ENCODE results near the gene XYLT2.

The XYLT2 gene

GRCh38 chr17:50365649-50366393 is 19.9 kb downstream of the XYLT2 start:
- Histone ChIP-seq H3K27me3 (ENCODE audit: control insufficient read depth in 1 of 2, insufficient read depth in 2 of 2, low read length in 2 of 2) (no peaks in the 10 kb centered on the region), H3K9ac (ENCODE audit: low read length in 2 of 2) (no peak overlapping the region), H3K4me1 (ENCODE audit: control insufficient read depth, insufficient read depth, low read length) (peaks cover 10% of the 10 kb centered on the region), H3K36me3 (ENCODE audit: control insufficient read depth in 2 of 2, insufficient read depth in 2 of 2, low read length in 2 of 2) (peaks cover 31 to 44% of the 10 kb centered on the region in 2 donors), H3K9me3 (ENCODE audit: control insufficient read depth in 2 of 2, low read length in 2 of 2) (no peaks in the 10 kb centered on the region), H3K4me3 (ENCODE audit: low read length in 2 of 2) (no peak overlapping the region), H3K27ac (ENCODE audit: low read length) (no peak overlapping the region)

GRCh38 chr17:50367401-50367800 is 21.5 kb downstream of the XYLT2 start:
- H3K9ac ChIP-seq (ENCODE audit: low read length in 2 of 2): no peak overlapping the region
- peaks cover 31 to 47% of the 10 kb centered on the region in 2 donors for H3K36me3 ChIP-seq (ENCODE audit: control insufficient read depth in 2 of 2, insufficient read depth in 2 of 2, low read length in 2 of 2)
- H3K4me1 ChIP-seq (ENCODE audit: control insufficient read depth, insufficient read depth, low read length): peaks cover 22% of the 10 kb centered on the region
- H3K4me3 ChIP-seq (ENCODE audit: low read length in 2 of 2): no peak overlapping the region
- no peaks in the 10 kb centered on the region for H3K9me3 ChIP-seq (ENCODE audit: control insufficient read depth in 2 of 2, low read length in 2 of 2)
- H3K27ac ChIP-seq (ENCODE audit: low read length): no peak overlapping the region
- H3K27me3 ChIP-seq (ENCODE audit: control insufficient read depth in 1 of 2, insufficient read depth in 2 of 2, low read length in 2 of 2): no peaks in the 10 kb centered on the region

- Histone ChIP-seq H3K27ac (ENCODE audit: low read length) (no peak overlapping the region), H3K36me3 (ENCODE audit: control insufficient read depth in 2 of 2, insufficient read depth in 2 of 2, low read length in 2 of 2) (peaks cover 31 to 47% of the 10 kb centered on the region in 2 donors), H3K4me1 (ENCODE audit: control insufficient read depth, insufficient read depth, low read length) (peaks cover 21% of the 10 kb centered on the region), H3K27me3 (ENCODE audit: control insufficient read depth in 1 of 2, insufficient read depth in 2 of 2, low read length in 2 of 2) (no peaks in the 10 kb centered on the region), H3K4me3 (ENCODE audit: low read length in 2 of 2) (no peak overlapping the region), H3K9me3 (ENCODE audit: control insufficient read depth in 2 of 2, low read length in 2 of 2) (no peaks in the 10 kb centered on the region), H3K9ac (ENCODE audit: low read length in 2 of 2) (no peak overlapping the region)
These were observed 24.1 kb downstream of the XYLT2 start for GRCh38 chr17:50370052-50370451.

GRCh38 chr17:50371526-50371925 is 25.6 kb downstream of the XYLT2 start:
- peak overlapping the region in 1 of 2 donors; percentile 4 for H3K9ac ChIP-seq (ENCODE audit: low read length in 2 of 2)
- H3K27me3 ChIP-seq (ENCODE audit: control insufficient read depth in 1 of 2, insufficient read depth in 2 of 2, low read length in 2 of 2): no peaks in the 10 kb centered on the region
- H3K36me3 ChIP-seq (ENCODE audit: control insufficient read depth in 2 of 2, insufficient read depth in 2 of 2, low read length in 2 of 2): peaks cover 28 to 37% of the 10 kb centered on the region in 2 donors
- H3K4me3 ChIP-seq (ENCODE audit: low read length in 2 of 2): peak overlapping the region in 1 of 2 donors; percentile 100
- no peak overlapping the region for H3K27ac ChIP-seq (ENCODE audit: low read length)
- H3K4me1 ChIP-seq (ENCODE audit: control insufficient read depth, insufficient read depth, low read length): peaks cover 21% of the 10 kb centered on the region
- no peaks in the 10 kb centered on the region for H3K9me3 ChIP-seq (ENCODE audit: control insufficient read depth in 2 of 2, low read length in 2 of 2)

GRCh38 chr17:50372222-50372757 is 26.4 kb downstream of the XYLT2 start:
- peaks cover 21 to 30% of the 10 kb centered on the region in 2 donors for H3K36me3 ChIP-seq (ENCODE audit: control insufficient read depth in 2 of 2, insufficient read depth in 2 of 2, low read length in 2 of 2)
- peaks cover 21% of the 10 kb centered on the region for H3K4me1 ChIP-seq (ENCODE audit: control insufficient read depth, insufficient read depth, low read length)
- H3K9me3 ChIP-seq (ENCODE audit: control insufficient read depth in 2 of 2, low read length in 2 of 2): no peaks in the 10 kb centered on the region
- H3K4me3 ChIP-seq (ENCODE audit: low read length in 2 of 2): peak overlapping the region; percentile 99 to 100
- peak overlapping the region; percentile 96 to 99 for H3K9ac ChIP-seq (ENCODE audit: low read length in 2 of 2)
- no peaks in the 10 kb centered on the region for H3K27me3 ChIP-seq (ENCODE audit: control insufficient read depth in 1 of 2, insufficient read depth in 2 of 2, low read length in 2 of 2)
- peak overlapping the region; percentile 91 for H3K27ac ChIP-seq (ENCODE audit: low read length)

- H3K27me3 ChIP-seq (ENCODE audit: control insufficient read depth in 1 of 2, insufficient read depth in 2 of 2, low read length in 2 of 2): no peaks in the 10 kb centered on the region
- peaks cover 14 to 23% of the 10 kb centered on the region in 2 donors for H3K36me3 ChIP-seq (ENCODE audit: control insufficient read depth in 2 of 2, insufficient read depth in 2 of 2, low read length in 2 of 2)
- peak within 1 kb of the TSS; percentile 91 for H3K27ac ChIP-seq (ENCODE audit: low read length)
- H3K9me3 ChIP-seq (ENCODE audit: control insufficient read depth in 2 of 2, low read length in 2 of 2): no peaks in the 10 kb centered on the region
- peak within 1 kb of the TSS; percentile 99 to 100 for H3K4me3 ChIP-seq (ENCODE audit: low read length in 2 of 2)
- peaks cover 21% of the 10 kb centered on the region for H3K4me1 ChIP-seq (ENCODE audit: control insufficient read depth, insufficient read depth, low read length)
- H3K9ac ChIP-seq (ENCODE audit: low read length in 2 of 2): peak within 1 kb of the TSS; percentile 96 to 99
These were observed 27.0 kb downstream of the XYLT2 start, which contains the start of the genes EME1 and MRPL27 for GRCh38 chr17:50372758-50373556. Gene EME1, plus strand, starts transcription at chr17:50373229. Its CDS starts 1,980 bp downstream, at chr17:50375209. Gene MRPL27, minus strand, starts transcription at chr17:50373184. Its CDS starts 14 bp downstream, at chr17:50373170.

- Histone ChIP-seq H3K9ac (ENCODE audit: low read length in 2 of 2) (no peak overlapping the region), H3K4me3 (ENCODE audit: low read length in 2 of 2) (no peak overlapping the region)
These were observed 27.8 kb downstream of the XYLT2 start for GRCh38 chr17:50373705-50374104.

GRCh38 chr17:50375858-50376538 is 30.1 kb downstream of the XYLT2 start:
- no peak overlapping the region for H3K27ac ChIP-seq (ENCODE audit: low read length)
- no peak overlapping the region for H3K4me3 ChIP-seq (ENCODE audit: low read length in 2 of 2)
- no peak overlapping the region for H3K9ac ChIP-seq (ENCODE audit: low read length in 2 of 2)

More at GRCh38 chr17:50373705-50374104, 27.8 kb downstream of the XYLT2 start:
- no peaks in the 10 kb centered on the region for H3K27me3 ChIP-seq (ENCODE audit: control insufficient read depth in 1 of 2, insufficient read depth in 2 of 2, low read length in 2 of 2)
- H3K27ac ChIP-seq (ENCODE audit: low read length): no peak overlapping the region
- H3K36me3 ChIP-seq (ENCODE audit: control insufficient read depth in 2 of 2, insufficient read depth in 2 of 2, low read length in 2 of 2): peaks cover 10 to 16% of the 10 kb centered on the region in 2 donors
- no peaks in the 10 kb centered on the region for H3K9me3 ChIP-seq (ENCODE audit: control insufficient read depth in 2 of 2, low read length in 2 of 2)
- H3K4me1 ChIP-seq (ENCODE audit: control insufficient read depth, insufficient read depth, low read length): peaks cover 21% of the 10 kb centered on the region

GRCh38 chr17:50379351-50380132 is 33.6 kb downstream of the XYLT2 start:
- H3K4me3 ChIP-seq (ENCODE audit: low read length in 2 of 2): no peak overlapping the region
- H3K9ac ChIP-seq (ENCODE audit: low read length in 2 of 2): no peak overlapping the region
- no peaks in the 10 kb centered on the region for H3K27me3 ChIP-seq (ENCODE audit: control insufficient read depth in 1 of 2, insufficient read depth in 2 of 2, low read length in 2 of 2)
- H3K9me3 ChIP-seq (ENCODE audit: control insufficient read depth in 2 of 2, low read length in 2 of 2): no peaks in the 10 kb centered on the region
- H3K4me1 ChIP-seq (ENCODE audit: control insufficient read depth, insufficient read depth, low read length): no peaks in the 10 kb centered on the region
- H3K36me3 ChIP-seq (ENCODE audit: control insufficient read depth in 2 of 2, insufficient read depth in 2 of 2, low read length in 2 of 2): peaks cover 22 to 32% of the 10 kb centered on the region in 2 donors
- no peak overlapping the region for H3K27ac ChIP-seq (ENCODE audit: low read length)

More at GRCh38 chr17:50375858-50376538, 30.1 kb downstream of the XYLT2 start:
- H3K4me1 ChIP-seq (ENCODE audit: control insufficient read depth, insufficient read depth, low read length): peaks cover 20% of the 10 kb centered on the region
- no peaks in the 10 kb centered on the region for H3K9me3 ChIP-seq (ENCODE audit: control insufficient read depth in 2 of 2, low read length in 2 of 2)
- peaks cover 0 to 9% of the 10 kb centered on the region in 2 donors for H3K36me3 ChIP-seq (ENCODE audit: control insufficient read depth in 2 of 2, insufficient read depth in 2 of 2, low read length in 2 of 2)
- no peaks in the 10 kb centered on the region for H3K27me3 ChIP-seq (ENCODE audit: control insufficient read depth in 1 of 2, insufficient read depth in 2 of 2, low read length in 2 of 2)

Measured in stomach smooth muscle (tissue), 2 donors.